Left kidney (tissue), 2 donors: Measurements from ENCODE around the gene SRSF4. TPM values are rescaled to one million over a fixed set of nuclear protein-coding genes. Genes with fewer than 3 reads are reported as not detected.
A peak's percentile ranks its signal among the peaks of the same experiment; 100 is the strongest.
"Not testable (repeated sequence)": the region's sequence is repeated elsewhere in the genome, so short reads cannot be mapped to it uniquely, and the experiment has no call there.

Source experiments
- DNase-seq: peaks from one replicate; pipeline ENCODE4 v3.0.0-alpha.2; 2013
- polyA plus RNA-seq: library from polyadenylated mRNA; unstranded; fragments of 120-200 nt; gene quantifications from one replicate; pipeline ENCODE4 v1.2.1, GENCODE V29; 2013; ENCODE audit not compliant: insufficient read length

Gene SRSF4
- polyA plus RNA-seq, 1 donor, result 133 TPM

DNA sequence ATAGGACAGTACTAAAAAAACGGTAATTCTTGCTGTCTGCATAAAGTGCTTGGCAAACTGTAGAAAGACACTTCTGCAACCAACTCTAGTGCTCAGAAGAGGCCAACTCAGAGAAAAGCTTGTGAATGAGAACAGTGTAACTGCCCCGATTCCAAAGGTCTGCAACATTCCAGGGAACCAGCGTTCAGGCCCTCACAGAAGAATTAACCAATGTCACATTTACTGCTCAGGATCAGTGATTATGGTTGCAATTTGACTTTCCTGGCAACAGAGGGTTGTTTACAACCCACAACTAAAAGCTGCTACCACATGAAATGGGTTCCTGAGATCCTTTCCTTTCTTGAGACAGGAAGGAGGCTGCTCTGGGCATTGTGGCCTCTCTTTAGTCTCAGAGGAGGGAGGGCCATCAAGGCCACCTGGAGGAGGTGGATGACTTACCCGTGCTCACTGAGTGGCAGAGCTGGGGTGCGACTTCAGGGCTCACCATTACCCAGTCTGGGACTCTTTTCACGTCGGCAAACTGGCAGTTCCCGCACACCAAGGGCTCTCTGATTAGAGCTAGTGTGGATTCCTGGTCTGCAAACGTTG is 15.3 kb downstream of the SRSF4 start:
- DNase-seq, result no peak

DNA sequence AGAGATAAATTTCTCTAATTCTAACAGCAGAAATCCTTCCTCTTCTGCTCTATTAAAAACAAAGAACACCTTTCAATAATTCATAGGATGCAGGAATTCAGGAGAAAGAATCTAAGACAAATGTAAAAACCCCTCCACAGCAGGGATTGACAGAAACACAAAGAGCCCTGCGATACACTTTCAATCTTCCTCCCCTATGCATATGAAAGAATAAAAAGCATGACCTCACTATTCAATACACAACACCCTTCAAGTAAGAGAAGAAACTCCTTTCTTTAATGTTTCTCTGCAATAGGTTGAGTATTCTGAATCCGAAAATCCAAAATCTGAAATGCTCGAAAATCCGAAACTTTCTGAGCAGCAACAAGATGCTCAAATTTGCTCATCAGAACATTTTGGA is 17.1 kb downstream of the SRSF4 start:
- no peak for DNase-seq

DNA sequence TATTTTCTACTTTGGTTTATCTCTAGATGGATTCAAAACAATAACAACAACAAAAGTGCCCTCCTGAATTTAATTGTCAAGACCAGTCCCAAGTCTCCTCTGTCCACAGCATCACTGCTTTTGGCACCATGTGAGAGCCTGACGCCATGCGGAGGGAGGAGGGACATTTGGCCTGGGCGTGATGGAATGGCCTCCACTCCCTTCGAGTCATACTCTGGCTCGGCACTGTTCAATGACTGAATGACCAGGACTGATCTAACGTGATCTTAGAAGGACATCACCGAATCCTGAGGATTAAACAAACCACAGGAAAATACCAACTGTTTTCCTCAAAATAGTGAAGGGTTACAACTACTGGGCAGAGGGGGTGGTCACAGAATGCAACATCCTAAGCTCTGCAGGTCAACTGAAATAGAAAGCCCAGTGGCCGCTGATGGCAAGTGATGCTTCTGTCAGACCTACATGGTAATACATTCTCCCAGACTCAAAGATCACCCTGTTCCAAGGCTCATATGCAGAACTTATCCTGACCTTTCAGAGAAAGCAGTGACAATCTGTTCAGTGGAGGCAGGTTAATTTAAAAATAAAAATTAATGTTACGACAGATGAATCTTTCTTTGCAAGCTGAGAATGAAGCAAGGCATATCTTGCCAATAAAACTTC is 19.1 kb downstream of the SRSF4 start:
- DNase-seq, result no peak

DNA sequence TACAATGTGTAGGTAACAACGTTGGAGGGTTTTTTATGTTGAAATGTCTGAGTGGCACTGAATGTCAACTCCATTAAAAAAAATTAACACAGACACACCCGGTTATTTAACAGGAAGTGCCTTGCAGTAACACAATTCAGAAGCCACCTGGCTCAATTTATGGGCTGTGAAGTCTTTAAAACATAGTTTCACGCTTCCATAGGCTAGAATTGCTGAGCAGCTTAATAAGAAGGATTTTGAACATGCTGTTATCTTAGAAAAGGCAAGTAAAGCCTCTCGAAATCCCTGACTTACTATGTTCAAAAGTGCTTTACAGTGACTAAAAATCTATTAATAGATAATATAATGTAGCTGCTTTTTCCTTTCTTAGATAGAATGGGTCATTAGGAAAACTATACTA is 19.7 kb downstream of the SRSF4 start:
- DNase-seq, result no peak

DNA sequence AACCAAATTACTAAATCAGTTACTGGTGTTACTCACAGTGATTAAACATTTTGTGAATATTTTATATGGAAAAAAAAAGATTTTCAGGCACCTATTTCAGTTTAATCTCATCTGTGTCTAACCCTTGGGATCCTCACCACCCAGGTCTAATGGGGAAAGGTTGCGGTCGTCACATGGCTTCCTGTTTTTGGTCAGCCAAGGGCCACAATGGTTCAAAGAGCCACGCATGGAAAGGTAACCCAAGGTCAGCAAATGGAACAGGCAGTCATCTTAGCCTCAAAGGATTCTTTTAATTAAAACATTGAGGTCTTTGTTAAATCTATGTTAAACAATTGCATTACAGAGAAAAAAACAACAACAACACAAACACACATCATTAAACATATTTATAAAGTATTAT is 21.9 kb downstream of the SRSF4 start:
- no peak for DNase-seq

DNA sequence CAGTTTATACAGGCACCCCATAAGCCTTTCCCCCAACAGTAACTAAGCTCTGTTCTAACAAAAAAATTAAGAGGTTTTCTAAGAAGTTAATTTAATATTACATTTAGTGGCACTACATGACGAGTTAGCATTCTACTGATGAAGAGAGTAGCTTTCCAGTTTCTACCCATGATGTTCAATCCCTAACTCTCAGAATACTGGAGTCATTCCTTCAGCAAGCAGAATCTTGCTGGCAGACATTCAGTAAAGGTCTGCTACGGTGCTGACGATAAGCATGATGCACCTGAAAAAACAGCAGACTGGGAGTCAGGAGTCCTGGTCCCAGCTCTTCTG is 24.5 kb downstream of the SRSF4 start:
- DNase-seq, result no peak

DNA sequence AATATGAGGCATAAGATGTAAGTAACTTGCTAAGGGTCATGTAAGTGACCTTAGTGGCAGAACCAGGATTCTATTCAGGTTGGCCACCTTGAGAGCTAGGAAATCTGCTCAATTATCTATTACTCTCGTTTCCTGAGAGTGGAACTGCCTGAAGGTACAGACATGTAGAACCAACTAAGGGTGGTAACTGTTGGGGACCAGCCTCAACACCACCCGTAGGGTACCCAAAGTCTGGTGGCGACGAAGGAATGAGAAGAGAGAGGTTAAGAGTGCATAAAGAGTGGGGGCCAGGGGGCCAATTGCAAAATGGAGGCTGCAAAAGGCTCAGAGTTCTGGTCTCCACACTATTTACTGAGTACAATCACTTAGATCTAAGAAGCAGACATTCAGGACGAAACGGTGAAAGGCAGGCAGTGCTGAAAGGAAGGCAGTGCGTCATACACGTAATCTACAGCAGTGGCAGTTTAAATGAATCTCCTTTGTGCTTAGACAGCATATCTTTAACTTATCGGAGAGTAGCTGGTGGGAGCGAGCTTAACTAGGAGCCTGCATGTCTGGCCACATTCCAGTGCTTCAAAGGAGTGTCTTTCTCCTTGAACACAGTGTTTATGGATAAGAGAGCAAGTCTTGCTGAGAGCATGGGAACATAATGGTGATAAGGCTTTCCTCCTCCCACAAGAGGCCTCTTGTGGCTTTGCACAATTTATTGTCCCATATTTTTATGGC is 25.0 kb downstream of the SRSF4 start:
- no peak for DNase-seq

DNA sequence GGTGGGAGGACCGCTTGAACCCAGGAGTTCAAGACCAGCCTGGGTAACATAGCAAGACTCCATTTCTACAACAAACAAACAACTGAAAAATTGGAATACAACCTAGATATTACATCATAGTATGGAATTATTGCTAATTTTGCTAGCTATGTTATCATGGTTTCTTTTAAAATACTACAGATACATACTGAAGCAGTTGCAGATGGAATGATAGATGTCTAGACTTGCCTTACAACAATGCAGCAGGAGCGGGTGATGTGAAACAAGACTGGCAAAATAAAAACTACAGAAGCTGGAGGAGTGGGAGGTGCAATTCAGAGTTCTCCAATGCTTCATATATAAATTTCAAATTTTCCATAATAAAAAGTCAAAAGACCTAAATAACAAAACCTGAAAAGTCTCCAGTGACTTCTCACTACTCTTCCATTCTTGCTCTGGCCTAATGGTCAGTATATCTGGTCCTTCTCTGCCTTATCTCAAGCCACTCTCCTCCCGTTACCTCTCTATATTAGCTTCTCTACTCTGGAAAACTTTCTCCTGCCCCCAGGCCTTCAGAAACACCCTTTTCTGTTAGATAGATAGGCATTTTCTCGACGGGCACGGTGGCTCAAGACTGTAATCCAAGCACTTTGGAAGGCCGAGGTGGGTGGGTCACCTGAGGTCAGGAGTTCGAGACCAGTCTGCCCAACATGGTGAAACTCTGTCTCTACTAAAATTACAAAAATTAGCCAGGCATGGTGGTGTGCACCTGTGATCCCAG is 29.5 kb downstream of the SRSF4 start:
- no peak for DNase-seq

DNA sequence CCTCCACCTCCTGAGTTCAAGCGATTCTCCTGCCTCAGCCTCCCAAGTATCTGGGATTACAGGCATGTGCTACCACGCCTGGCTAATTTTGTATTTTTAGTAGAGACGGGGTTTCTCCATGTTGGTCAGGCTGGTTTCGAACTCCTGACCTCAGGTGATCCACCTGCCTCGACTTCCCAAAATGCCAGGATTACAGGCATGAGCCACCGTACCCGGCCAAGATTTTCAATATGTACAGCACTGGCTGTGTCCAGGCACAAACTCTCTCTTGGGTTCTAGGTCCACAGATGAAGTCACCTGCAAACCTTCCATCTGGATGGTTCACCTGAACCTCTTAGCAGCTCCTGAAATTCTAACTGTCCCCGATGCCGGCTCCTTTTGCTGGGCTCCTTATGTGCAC is 31.4 kb downstream of the SRSF4 start:
- DNase-seq, result not testable (repeated sequence)

DNA sequence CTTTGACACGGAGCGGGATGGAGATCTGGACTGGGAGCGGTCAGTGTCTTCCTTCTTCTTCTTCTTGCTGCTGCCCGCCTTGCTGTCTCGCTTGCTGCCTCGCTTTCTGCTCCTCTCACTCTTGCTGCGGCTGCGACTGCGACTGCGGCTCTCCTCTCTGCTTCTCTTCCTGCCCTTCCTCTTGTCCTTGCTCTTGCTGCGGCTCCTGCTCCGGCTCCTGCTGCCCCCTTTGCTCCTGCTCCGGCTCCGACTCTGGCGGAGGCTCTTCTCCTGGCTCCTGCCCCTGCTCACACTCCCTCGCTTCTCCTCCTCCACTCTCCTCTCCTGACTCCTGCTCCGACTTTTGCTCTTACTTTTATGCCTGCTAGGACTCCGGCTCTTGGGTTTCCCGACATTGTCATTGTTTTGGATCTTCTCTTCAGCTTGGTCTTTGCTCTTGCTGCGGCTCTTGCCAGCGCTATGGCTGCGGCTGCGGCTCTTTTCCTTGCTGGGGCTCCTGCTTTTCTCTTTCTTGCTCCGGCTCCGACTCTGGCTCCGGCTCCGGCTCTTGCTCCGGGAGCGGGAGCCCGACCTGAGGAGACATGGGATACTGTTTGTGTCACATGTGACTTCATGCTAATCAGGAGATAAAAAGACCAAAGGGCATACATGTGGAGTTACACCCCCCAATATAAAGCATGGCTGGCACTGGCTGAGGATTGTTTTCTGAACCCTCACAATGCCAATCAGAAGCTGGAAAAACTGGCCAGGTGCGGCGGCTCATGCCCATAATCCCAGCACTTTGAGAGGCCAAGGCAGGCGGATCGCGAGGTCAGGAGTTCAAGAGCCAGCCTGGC is 32.8 kb downstream of the SRSF4 start:
- no peak for DNase-seq

DNA sequence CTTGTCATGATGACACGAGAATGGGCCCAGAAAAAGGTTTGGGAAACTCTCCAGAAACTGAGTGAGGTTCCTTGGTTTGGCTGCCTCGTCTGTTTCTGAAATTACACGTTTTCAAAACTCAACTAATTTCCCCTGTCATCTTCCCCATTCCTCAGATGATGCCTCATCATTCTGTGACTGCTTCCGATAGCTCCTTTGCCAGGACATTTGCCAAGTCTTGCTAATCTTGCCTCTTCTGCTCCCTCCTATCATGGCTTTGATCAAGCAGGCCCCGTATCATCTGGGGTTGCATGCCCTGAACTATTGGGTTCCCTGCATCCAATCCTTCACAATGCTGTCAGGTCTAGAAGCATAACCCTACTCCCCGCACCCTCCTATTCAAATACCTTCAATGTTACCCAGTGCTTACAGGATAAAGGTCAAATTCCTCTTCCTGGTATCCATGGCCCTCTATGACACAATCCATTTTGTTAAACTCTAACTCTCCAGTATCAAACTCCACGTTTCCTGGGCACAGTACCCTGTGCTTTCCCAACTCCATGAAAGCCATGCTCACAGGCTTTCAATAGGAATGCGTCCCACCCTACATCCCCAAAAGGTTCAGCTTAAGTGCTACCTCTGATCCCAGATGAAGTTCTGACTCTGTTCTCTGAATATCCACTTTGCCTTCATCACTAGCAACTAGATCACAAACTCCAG is 35.8 kb downstream of the SRSF4 start:
- DNase-seq, result no peak

DNA sequence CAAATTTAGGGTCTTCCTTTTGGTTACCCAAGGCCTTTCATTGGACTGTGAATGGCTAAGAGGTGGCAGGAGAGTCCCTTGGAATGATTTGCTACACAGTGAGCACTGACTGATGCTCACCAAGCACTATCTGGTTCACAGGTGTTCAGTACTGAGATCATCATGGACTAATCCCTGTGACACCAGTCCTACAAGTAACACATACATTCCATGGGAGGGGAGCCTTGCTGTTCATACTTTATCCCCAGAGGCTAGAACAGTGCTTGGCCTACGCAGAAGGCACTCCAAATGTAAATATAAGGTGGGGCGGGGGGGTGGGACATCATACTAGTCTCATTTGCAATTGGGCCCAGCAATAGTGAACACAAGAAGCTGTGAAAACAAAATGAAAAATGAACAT is 37.5 kb downstream of the SRSF4 start:
- no peak for DNase-seq

DNA sequence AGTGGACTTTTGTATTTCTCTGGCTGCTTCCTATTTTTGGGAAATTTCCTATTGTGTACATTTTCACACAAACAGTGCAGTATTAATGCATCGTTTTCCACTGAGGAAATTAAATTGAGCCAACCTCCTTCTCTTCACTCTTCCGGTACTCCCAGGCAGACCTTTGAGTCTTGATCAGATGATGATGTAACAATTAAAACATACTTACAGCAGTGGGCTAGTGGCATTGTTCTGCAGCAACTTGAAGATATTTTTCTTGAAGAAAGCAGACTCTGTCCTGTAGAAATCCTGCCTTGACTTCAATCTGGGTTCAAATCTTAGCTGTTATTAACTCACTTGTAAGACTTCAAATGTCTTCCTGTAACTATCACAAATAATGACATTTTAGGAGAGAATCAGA is 39.0 kb downstream of the SRSF4 start:
- no peak for DNase-seq

DNA sequence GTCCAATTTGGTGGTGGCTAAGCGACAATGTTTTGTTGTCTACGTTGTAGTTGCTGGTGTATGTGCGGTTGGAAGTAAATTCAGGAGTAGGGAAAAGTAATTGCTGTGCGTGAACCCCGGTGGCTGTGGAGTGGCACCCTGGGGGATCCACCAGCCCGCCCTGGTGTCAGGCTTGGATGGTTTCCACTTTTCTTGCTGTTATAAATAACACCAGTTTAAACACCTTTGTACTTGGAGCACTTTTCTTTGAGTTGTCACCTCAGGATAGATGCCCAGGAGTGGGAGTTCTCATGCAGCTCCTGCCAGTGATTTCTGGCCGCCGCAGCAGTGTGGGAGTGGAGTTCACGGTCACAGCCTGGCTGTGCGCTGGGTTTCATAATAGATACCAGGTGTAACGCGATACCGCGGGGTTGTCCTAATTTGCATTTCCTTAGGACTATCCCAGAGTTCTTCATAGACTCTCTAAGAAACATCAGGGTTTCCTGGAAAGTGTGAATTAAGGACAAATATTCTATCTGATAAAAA is 45.2 kb downstream of the SRSF4 start:
- peak; percentile 64 for DNase-seq

DNA sequence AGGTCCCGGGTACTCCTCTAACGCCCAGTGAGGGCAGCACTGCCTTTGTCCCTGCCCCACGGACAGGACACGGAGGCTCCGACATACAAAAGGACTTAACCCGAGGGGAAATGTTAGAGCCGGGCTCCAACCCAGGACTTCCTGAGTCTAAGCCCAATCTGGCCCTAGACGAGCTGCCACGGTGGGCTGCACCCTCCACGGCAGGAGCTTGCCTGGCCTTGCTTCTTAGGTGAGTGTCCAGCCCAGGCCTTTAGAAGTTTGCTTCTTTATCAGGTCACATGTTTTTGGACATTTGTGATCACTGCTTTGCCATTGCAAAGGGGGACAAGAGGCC is 47.0 kb downstream of the SRSF4 start:
- DNase-seq, result no peak

DNA sequence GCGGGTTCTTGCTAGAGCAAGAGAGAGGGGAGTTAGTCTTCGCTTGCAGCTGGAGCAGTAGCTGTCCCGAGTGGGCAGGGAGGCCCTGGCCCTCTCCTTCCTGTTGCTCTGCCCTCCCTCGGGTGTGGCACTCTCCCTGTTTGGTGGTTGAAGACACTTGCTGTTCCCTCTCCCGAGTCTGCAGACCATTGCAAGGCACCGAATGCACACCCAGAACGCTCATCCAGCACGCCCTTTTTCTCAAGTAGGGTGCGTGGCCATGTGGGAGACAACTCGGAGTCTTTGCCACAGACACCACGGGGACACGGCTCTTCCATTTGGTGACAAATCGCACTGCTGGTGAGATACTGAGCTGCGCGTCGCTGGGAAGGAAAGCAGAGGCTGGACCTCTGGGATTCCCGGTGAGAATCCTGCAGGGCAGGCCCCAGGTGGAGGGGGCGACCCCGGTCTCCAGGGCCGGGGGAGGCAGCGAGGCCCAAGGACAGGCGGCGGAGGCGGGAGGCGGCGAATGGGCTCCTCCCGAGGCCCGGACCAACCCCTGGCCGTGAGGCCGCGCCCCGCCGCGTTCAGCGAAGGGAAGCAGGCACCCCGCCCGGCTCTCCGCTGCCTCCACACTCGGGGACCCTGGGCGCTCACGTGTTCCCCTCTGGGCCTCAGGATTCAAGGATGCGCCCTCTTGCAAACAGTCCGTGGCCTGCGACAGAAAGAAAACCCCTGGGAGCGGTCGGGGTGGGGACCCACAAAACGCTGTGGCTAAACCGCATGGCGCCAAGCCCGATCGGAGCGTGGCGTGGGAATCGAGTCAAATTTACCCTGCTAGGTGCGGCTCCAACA is 47.6 kb downstream of the SRSF4 start:
- no peak for DNase-seq

DNA sequence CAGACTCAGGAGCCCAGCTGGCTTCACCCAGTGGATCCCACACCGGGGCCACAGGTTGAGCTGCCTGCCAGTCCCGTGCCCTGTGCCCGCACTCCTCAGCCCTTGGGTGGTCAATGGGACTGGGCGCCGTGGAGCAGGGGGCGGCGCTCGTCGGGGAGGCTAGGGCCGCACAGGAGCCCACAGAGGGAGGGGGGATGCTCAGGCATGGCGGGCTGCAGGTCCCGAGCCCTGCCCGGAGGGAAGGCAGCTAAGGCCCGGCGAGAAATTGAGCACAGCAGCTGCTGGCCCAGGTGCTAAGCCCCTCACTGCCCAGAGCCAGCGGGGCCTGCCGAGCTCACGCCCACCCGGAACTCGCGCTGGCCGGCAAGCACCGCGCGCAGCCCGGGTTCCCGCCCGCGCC is 50.6 kb downstream of the SRSF4 start:
- not testable (repeated sequence) for DNase-seq

DNA sequence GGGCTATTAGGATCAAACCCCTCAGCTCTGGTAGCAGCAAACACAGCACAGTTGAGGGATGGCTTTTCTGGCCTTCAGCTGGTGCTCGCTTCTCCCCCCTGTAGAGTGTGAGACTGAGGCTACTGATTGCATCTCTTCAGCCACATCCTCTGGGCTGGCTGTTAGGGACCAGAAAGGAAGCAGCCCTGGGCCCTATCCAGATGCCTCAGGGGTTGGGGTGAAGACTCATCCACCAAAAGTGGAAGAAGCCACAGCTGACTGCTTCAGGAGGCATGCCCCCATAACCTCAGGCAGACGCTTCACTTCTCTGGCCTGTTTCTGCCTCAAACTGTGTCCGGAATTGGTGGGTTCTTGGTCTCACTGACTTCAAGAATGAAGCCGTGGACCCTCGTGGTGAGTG is 51.8 kb downstream of the SRSF4 start:
- DNase-seq, result no peak

DNA sequence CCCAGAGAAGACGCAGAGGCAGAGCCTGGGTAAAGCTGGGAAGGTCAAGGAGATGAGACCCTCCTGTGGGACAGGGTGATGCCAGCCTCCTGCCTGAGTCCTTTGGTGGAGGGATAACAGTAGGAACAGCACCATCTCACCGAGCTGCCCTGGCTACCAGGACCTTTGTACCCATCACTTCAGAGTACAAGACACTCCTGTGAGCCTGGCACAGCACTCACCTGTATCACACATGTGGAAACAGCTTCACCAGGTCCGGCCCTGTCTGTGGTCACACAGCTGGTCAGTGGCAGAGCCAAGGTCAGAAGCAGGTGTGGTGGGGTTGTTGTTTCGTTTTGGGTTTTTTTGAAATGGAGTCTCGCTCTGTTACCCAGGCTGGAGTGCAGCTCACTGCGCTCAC is 53.0 kb downstream of the SRSF4 start:
- DNase-seq, result no peak

DNA sequence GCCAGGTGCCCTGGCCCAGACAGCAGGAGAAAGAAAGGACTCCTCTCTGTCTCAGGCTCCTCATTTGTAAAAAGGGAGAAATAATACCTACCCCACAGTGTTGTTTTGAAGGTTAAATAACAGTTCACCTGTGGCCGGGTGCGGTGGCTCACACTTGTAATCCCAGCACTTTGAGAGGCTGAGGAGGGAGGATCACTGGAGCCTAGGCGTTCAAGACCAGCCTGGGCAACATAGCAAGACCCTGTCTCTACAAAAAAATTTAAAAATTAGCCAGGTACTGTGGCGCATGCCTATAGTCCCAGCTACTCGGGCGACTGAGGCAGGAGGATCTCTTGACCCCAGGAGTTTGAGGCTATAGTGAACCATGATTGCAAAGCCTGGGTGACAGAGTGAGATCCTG is 55.5 kb downstream of the SRSF4 start:
- no peak for DNase-seq

DNA sequence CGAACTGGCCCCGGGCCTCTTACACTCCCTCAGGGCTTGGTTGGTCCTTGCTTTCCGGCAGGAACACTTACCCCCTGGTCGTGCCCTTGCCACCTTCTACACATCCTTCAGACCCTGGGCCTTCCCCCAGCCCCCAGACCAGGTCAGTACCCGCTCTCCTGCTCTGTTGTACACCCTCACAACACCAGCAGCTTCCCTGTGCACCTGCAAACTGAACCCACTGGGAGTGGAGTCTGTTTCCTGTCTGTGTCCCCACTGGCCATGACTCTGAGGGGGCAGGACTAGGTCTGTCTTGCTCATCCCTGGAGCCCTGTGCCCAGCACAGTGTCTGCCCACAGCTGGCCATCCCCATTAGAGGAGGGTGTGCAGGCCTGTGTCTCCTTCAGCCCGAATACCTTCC is 55.9 kb downstream of the SRSF4 start:
- DNase-seq, result no peak
